Lower leg skin (tissue), 3 donors: ENCODE data around the gene SNRNP27.

Experiments used
- POLR2A ChIP-seq, 2 donors: fragments of 450-650 bp; IDR thresholded peaks; one replicate each; pipeline ENCODE4 v1.6.1; 2016 to 2017; ENCODE audit warnings: antibody characterized with exemption in 2 of 2, mild to moderate bottlenecking in 1 of 2, moderate library complexity in 1 of 2
- TF ChIP-seq, protein P1 (sequence below), 3 donors: fragments of 450-650 bp; IDR thresholded peaks; one replicate each; pipeline ENCODE4 v1.5.1; 2016; ENCODE audit warnings: antibody characterized with exemption in 3 of 3, mild to moderate bottlenecking in 3 of 3, moderate library complexity in 2 of 3

DNA sequence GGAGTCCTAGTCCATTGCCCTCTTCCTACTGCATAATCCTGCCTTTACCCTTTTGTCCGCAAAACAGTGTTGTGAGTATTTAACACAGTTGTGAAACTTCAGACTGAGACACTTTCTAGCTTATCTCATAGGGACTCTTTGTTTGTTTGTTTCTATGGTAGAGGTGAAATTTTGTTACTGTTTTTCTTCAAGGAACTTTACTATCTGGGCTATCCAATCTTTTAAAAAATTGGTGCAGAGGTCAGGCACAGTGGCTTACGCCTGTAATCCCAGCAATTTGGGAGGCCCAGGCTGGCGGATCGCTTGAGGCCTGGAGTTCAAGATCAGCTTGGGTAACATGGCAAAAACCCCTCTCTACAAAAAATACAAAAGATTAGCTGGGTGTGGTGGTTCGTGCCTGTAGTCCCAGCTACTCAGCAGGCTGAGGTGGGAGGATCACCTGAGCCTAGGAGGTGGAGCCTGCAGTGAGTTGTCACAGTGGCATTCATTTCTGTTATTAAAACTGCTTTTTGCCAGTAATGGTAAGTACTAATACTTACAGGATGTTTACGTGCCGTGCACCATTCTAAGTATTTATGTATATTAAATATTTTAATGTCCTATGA lies 45.5 kb upstream of the SNRNP27 start:
- TF ChIP-seq, protein P1, sequence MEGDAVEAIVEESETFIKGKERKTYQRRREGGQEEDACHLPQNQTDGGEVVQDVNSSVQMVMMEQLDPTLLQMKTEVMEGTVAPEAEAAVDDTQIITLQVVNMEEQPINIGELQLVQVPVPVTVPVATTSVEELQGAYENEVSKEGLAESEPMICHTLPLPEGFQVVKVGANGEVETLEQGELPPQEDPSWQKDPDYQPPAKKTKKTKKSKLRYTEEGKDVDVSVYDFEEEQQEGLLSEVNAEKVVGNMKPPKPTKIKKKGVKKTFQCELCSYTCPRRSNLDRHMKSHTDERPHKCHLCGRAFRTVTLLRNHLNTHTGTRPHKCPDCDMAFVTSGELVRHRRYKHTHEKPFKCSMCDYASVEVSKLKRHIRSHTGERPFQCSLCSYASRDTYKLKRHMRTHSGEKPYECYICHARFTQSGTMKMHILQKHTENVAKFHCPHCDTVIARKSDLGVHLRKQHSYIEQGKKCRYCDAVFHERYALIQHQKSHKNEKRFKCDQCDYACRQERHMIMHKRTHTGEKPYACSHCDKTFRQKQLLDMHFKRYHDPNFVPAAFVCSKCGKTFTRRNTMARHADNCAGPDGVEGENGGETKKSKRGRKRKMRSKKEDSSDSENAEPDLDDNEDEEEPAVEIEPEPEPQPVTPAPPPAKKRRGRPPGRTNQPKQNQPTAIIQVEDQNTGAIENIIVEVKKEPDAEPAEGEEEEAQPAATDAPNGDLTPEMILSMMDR (IDR thresholded peaks at IDR 0.05), result no peak
- TF ChIP-seq POLR2A (IDR thresholded peaks at IDR 0.05), result no peak
